Occipital lobe (tissue), 2 donors: ENCODE data around the gene PROK1. TPM values are rescaled to one million over a fixed set of nuclear protein-coding genes. Genes with fewer than 3 reads are reported as not detected.
"Not testable (repeated sequence)": the region's sequence is repeated elsewhere in the genome, so short reads cannot be mapped to it uniquely, and the experiment has no call there.

ENCODE experiments used
- DNase-seq: peaks from one replicate; lab custom pipeline; 2025; lab: John Stamatoyannopoulos, UW
- total RNA-seq: library from RNA; depleted of rRNA; stranded (reverse); fragments of >200 nt; gene quantifications from one replicate; pipeline ENCODE4 v1.2.3, GENCODE V29; 2014

Gene PROK1
- total RNA-seq, 1 donor from 2014 or later = not detected

DNA sequence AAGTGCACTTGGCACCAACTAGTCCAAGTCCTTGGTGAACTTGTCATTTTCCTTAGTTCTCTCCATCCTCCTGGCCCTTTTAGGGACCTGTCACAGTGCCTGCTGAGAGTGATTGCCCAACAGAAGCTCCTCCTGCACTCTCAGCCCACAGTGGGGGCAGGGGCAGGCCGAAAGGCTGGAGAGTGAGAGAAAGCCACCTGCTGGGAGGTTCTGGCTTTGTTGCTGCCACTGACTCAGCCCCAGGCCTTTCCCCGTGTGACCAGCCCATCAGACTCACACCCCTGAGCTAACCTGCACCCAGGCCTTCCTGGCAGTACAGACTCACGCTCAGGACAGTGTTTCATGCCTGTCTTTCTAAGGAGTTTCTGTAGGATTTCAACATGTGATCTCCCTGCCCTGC is 17.1 kb upstream of the PROK1 start:
- DNase-seq = no peak

DNA sequence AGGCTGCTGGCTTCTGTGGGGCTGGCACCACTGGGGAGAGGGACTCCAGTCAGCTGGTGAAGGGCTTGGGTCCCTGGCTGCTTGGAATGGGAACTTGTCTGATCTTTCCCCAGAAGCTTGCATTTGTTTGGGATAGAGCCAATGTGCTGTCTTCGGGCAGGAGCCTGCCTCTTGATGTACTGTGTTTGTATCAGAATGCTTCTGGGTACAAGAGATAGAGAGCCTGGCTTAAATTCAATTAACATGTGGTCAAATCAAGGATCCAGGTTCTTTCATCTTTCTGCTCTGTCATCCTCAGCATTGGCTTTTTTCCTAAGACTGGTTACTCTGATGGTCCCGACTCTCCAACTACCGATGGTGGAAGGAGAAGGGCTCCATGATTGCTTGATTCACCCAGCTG is 16.0 kb upstream of the PROK1 start:
- DNase-seq = no peak

DNA sequence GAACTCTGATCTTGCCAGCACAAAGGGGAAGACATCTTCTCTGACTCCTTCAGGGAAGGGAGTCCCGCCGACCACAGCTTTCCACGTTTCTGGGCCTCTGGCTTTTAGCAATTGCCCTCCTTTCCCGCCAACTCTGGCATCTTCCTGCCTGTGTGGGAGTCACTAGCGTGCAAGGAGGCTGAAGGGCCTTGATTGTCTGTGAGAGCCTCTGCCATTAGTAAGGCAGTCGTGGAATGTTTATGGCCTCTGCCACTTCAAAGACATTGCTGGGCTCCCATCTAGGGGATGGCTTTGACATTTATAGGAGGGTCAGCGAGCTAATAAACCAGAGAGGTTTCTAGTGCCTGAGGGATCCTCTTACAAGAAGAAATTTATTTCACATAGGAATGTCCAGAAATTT is 14.3 kb upstream of the PROK1 start:
- no peak for DNase-seq

DNA sequence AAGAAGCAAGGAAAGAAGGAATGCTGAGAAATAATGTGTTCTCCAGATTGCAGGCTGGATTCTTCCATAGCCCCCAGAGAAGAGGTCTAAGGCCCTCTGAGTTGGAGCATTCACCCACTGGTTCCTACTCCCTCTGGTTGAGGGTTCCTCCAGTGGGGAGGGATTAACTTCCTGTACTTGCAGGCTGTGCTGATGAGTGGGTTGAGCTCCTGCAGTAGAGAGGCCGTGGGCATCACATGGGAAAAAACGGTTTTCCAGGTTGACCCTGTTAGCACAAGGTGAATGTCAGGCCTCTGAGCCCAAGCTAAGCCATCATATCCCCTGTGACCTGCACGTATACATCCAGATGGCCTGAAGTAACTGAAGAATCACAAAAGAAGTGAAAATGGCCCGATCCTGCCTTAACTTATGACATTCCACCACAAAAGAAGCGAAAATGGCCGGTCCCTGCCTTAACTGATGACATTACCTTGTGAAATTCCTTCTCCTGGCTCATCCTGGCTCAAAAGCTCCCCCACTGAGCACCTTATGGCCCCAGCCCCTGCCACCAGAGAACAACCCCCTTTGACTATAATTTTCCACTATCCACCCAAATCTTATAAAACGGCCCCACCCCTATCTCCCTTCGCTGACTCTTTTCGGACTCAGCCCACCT is 13.2 kb upstream of the PROK1 start:
- not testable (repeated sequence) for DNase-seq

DNA sequence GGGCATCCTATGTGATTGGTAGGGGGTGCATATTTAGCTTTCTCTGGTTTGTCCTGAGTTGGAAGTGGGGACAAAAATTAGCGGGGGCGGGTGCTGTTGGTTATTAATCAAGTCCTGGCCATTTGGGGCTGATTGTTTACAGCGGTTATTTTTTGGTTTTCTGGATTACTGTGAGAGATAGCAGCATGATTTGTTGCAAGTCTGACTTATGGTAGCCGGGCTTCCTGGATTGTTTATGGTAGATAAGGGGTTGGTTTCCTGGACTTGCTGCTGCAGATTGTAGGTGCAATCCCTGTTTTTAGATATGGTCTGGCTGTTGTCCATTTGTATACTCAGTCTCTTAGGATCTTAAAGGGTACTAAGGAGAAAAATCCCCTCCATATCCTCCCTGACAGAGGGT is 12.1 kb upstream of the PROK1 start:
- no peak for DNase-seq

DNA sequence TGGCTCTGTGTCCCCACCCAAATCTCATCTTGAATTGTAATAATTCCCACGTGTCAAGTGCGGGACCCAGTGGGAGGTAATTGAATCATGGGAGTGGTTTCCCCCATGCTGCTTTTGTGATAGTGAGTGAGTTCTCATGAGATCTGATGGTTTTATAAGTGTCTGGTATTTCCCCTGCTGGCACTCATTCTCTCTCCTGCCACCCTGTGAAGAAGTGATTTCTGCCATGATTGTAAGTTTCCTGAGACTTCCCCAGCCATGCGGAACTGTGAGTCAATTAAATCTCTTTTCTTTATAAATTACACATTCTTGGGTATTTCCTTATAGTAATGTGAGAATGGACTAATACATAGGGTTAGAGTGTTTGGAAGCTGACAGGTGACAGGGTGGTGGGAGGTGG is 11.1 kb upstream of the PROK1 start:
- DNase-seq = not testable (repeated sequence)

DNA sequence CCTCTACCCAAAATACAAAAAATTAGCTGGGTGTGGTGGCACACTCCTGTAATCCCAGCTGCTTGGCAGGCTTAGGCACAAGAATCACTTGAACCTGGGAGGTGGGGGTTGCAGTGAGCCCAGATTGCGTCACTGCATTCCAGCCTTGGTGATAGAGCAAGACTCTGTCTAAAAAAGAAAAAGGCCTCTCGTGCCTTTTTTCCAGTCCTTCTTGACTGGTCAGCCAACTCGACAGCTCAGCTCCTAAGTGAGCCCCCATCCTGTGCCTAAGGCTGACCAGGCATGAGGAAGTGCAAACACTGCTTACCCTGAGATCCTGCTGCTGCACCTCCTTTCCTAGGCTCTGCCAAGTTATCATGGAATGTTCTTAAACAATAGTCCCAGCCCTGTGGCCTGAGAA is 10.1 kb upstream of the PROK1 start:
- no peak for DNase-seq

DNA sequence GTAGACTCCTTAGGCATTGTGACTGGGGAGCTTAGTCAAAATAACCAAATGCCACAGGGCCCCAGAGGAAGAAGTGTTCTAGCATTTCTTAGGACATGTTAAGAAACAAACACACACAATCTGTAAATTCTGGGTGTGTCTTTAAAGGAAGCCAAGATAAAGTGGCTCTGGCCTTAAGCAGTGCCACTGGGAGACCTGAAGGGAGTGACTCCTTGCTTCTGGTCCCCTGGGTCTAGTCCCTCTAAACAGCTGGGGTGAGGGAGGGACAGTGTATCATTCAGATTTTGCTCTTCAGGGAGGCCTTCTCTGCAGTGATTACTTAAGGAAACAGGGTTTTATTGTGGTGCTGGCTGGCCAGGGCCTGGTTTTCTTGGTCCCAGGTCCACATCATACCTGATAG is 9.1 kb upstream of the PROK1 start:
- DNase-seq = no peak

DNA sequence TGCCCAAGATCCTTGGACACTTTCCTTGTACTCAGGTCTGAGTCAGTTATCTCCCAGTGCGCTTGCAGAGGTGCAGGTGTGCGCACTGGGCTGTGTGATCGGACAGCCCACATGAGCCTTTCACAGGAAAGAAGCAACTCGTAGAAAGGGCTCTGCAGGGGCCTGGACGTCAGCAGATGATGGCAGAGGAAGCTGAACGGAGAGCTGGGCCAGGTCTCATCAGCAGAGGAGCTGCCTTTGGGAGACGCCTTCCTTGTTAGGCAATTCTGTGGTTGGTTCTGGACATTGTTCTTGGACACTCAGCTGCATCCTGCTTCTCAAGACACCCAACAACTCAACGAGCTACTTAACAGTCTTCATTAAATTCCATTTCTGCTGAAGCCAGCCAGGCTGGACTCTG is 7.5 kb upstream of the PROK1 start:
- no peak for DNase-seq

DNA sequence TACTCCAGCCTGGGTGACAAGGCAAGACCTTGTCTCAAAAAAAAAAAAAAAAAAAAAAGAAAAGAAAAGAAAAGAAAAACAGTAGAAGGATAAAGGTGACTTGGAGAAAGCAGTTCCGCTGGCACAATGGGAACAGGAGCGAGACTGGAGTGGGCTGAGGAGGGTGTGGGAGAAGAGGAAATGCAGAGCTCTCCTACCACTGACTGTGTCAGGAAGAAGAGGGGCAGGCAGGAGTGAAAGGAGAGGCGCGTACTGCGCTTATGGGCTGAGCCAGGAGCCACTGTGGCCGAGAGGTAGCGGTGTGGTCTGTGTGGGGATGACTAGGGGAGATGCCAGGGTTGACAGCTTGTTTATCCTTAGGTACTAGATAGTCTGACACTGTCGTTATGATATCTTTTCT is 6.4 kb upstream of the PROK1 start:
- no peak for DNase-seq

DNA sequence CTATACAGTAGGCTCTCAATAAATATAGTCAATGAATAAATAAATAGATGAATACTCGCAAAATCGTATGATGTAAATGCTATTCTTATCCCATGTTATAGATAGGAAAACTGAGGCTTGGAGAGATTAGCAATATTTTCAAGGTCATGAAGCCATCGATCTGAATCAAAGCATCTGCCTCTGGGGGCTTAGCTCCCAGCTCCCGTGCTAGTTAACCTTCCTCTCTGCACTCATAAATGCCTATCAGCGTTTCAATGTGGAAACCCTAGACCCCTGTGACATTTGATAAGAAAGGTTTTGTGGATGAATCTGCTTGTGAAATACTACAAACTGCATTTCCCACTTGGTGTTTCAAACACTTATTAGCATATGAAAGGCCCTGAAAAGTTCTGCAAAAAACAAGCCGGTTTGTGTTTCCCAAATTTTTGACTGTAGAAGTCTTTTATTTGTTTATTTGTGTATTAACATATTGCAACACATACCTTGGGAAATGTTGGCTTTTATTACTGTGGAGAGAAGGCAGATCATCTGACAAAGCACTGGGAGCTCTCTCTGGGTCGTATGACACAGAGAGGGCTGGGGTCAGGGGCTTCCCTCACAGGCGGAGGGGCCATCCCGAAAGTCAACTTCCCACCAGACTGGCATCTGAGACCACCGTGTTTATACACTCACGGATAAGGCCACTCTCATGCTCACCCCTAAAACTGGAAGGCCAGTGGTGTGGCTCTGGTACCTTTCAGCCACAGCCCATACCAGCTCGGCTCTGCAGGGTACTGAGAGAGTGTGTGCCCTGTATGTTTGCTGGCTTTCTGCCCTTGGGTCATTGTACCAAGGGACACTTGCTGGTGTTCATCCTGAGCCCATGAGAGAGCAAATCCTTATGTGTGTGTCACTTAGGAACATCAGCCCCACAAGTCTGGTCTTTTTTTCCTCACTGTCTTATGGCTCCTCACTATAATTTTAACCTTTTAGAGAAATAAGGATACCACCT is 993 bp upstream of the PROK1 start:
- no peak for DNase-seq

DNA sequence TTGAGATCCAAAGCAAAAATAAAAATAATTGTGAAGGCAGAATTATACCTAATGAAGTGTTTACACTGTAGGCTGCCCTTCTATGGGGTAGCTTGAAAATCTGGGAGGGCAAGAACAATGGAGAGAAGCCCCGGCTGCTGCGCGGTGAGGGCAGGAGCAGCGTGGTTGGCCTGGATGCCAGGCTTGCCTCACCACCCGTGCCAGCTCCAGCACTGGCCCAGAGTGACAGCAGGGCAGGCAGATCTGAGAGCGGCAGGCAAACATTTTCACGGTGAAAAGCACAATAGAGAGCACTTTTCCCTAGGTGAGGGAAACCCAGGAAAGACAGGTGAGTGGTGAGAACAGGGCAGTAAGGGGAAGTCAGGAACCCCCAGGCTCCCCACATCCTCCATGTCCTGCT is 1.4 kb downstream of the PROK1 start:
- DNase-seq = no peak

DNA sequence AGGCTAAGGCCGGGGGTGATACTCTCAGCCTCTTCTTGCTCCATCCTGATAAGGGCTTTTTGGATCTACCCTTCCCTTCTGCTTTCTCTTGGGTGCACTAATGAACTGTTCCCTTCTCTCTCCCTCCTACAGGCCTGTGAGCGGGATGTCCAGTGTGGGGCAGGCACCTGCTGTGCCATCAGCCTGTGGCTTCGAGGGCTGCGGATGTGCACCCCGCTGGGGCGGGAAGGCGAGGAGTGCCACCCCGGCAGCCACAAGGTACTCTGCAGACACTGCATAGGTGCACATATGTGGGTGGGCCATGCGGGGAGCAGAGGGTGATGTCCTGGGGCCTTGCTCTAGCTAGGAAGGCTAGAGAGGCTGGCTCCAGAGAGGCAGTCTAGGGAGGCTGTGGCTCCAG is 2.9 kb downstream of the PROK1 start:
- DNase-seq = no peak

DNA sequence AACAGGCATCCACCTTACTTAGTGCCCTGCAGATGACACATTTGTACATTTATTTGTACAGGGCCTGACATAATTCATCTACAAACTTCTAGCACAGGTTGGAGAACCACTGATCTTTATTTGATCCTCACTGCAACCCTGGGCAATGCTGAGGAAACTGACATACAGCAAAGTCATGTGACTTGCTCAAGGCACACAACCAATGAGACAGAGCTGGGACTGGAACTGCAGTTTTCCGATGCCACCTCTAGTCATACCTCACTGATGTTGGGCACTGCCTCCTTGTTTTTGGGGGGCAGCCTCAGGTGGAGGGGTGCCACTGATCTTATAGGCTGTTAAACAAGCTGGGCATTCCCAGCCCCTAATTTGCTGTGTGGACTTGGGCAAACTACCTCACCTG is 3.4 kb downstream of the PROK1 start:
- DNase-seq = no peak

DNA sequence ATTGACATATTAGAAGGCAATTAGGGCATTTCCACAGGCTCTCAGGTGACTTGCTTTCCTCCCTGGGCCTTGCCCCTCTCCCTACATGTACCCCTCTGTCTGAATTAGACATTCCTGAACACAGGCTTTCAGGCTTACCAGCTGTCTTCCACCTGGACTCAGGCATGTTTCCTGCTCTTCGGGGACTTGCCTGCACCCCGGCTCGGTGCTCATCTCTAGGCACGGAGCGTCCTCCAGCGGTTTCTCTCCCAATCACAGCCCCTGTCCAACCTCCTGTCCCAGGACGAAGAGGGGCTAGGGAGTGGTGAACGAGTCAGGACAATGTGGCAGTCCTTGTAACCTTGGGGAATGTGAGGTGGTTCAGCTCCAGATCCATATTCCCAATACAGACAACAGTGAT is 4.2 kb downstream of the PROK1 start:
- DNase-seq = no peak

DNA sequence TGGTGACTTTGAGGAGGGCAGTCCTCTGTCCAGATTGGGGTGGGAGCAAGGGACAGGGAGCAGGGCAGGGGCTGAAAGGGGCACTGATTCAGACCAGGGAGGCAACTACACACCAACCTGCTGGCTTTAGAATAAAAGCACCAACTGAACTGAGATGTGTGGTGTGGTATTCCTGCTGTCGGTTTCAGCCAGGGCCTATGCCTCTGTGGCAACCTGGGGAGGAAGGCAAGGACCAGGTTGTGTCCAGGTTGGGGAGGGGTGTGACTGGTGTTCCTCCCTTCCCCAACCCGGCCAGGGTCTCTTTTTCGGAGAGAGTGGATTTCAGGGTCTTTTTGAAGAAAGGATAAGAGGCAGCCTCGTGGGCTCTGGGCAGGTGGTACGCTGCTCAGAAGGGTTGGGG is 6.3 kb downstream of the PROK1 start:
- no peak for DNase-seq

DNA sequence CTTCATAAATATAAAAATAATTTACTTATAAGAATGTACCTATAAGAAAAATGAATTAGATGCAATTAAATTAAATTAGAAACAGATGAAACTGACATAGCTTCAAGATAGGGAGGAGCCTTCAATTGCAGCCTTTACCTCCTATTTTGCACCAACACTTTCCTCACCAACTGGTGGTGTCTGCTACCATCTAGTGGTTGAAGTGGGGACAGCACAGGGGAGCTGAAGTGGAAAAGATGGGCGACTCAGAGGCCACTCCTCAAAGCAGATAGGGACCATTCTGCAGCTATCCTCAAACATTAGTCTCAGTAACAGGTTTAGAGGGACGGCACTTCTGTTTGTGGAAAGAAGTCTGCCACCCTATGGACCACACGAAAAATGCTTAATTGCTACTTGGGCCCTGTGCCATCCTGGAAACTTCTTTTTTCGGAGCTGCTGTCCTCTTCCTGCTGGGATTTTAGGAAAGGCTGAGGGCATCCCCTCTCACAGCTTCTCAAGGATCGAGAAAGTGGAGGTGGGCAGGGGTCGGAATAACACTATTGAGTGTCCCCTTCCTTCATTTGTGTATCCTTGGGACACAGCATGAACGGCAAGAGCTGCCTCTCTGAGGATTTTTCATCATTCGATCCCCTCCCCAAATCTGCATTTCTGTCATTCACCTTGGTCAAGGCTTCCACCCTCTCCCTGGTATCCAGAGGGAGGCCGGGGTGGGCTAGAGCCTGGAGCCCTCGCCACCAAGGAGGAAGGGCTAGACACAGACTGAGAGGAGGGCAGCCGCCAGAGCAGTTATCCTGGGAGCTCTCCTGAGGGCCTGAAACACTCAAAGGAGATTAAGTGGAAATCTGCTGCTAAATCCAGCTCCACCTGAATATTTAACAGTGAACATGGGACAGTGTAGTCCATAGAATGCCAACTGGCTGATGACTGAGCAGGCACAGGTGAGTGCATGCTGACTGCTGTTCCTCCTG is 9.6 kb downstream of the PROK1 start:
- DNase-seq = peak; percentile 64

DNA sequence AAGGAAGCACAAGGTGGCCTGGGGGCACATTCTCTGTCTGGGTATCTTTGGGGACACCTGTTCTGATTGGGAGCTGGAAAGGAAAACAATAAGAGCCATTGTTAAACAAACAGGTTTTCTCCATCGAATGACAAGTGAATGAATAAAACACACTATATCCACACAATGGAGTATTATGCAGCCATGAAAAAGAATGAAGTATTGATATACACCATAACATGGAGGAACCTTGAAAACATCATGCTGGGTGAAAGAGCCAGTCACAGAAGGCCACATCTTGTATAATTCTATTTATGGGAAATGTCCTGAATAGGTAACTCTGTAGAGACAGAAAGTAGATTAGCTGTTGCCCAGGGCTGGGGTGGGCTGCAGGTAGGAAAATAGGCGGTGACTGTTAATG is 11.1 kb downstream of the PROK1 start:
- no peak for DNase-seq

DNA sequence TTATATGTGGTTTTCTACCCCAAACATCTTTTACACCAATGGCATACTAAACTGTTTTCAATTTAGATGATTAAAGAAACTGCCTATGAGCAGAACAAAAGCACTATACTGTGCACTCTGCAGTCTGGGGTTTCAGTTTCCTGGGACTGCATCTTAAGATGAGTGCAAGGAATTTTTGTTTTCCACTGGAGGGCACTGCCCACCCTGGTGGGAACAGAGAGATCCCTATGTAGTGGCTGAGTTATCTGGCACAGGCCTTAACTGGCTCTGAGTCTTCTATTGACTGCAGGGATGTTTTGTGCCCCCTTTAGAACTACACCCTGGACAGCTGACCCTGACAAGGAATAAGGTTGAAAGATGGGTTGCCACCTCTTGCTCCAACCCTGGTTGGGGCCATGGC is 12.0 kb downstream of the PROK1 start:
- DNase-seq = no peak

DNA sequence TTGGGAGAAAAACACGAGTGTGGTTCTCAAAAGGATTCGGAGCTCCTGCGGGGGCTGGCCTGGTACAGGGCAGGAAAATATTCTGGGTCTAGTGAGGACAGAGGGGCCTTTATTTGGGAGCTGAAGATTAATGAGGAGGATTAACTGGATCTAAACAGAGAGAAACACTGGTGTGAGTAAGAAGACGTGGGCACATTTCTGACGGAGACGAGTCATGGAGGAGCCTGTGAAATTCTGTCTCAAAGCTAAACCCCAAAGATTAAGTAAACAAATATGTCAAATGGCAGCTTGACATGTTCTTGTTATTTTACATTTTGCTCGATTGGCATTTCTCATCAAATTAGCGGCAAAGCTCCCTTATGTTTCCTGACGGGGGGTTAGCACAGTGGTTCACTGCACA is 12.8 kb downstream of the PROK1 start:
- no peak for DNase-seq

DNA sequence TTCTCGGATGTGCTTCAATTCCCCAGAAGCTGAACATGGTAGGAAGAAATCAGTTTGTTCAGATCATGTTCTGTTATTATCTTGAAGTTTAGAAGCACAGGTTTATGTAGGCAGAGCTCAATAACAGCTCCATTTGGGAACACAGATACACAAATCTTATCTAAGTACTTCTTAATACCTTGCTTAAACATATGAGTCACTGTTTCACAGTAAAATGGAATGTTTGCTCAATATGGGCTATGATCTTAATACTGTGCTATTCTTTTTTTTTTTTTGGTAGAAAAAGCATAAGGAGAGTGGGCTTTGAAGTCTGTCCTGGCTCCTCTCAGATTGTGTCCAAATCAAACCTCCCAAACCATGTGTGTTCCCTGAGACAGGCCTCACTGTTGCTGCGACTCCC is 13.4 kb downstream of the PROK1 start:
- DNase-seq = no peak
